Panc1 (cell line): ENCODE data around the gene MST1R. TPM values are rescaled to one million over a fixed set of nuclear protein-coding genes. Genes with fewer than 3 reads are reported as not detected.

Source experiments
- ATAC-seq: fragments of 200-7000 bp; cut with Tn5 transposase; 2 replicates; pipeline ENCODE4 v1.9.1; 2020; ENCODE audit warnings: mild to moderate bottlenecking, moderate library complexity
- BruUV-seq: library from RNA; stranded (reverse); fragments of 400-500 nt; replicated peaks from 2 replicates; lab custom pipeline; 2021; lab: Mats Ljungman, UMichigan
- CTCF ChIA-PET: fragments of 300-600 bp; sonication (Branson Sonifier 250); formaldehyde crosslinking; loops from one replicate; lab custom pipeline; 2022; ENCODE audit warnings: antibody characterized with exemption; lab: Charles Lee
- POLR2A ChIA-PET: fragments of 300-600 bp; sonication (Branson Sonifier 250); formaldehyde crosslinking; loops from one replicate; lab custom pipeline; 2022; ENCODE audit warnings: antibody characterized with exemption; lab: Charles Lee
- DNase-seq: peaks from one replicate; pipeline ENCODE4 v3.0.0-alpha.2; 2010; ENCODE audit warnings: low read depth, low spot score
- H3K27ac ChIP-seq: 2 replicates; pipeline ENCODE4 v1.5.1; 2011; ENCODE audit warnings: mild to moderate bottlenecking, low read length, inconsistent platforms
- H3K27me3 ChIP-seq: fragments of 200-500 bp; sonication (Bioruptor generic); 2 replicates; pipeline ENCODE4 v1.6.0; 2014; ENCODE audit warnings: low read length, inconsistent platforms; ENCODE audit not compliant: control insufficient read depth, insufficient read depth
- H3K36me3 ChIP-seq: fragments of 200-500 bp; sonication (Bioruptor generic); 2 replicates; pipeline ENCODE4 v1.5.1; 2014; ENCODE audit warnings: inconsistent platforms, mild to moderate bottlenecking, low read length, moderate library complexity; ENCODE audit not compliant: control insufficient read depth, insufficient read depth
- H3K4me1 ChIP-seq: 2 replicates; pipeline ENCODE4 v1.5.1; 2011; ENCODE audit warnings: inconsistent platforms, mild to moderate bottlenecking, low read length, moderate library complexity; ENCODE audit not compliant: control insufficient read depth, insufficient read depth
- H3K4me3 ChIP-seq, 2 experiments: 2 replicates each; pipeline ENCODE4 v1.5.1; 2011 to 2012; ENCODE audit warnings: low read depth in 2 of 2, low read length in 2 of 2, mild to moderate bottlenecking in 2 of 2, inconsistent platforms in 1 of 2, moderate library complexity in 1 of 2
- H3K9me3 ChIP-seq: fragments of 200-500 bp; sonication (Bioruptor generic); 2 replicates; pipeline ENCODE4 v1.5.1; 2014; ENCODE audit warnings: low read depth, mild to moderate bottlenecking, inconsistent platforms, low read length, moderate library complexity; ENCODE audit not compliant: control insufficient read depth, insufficient read depth
- POLR2AphosphoS5 ChIP-seq: IDR thresholded peaks from 2 replicates; pipeline ENCODE4 v1.6.1; 2012; ENCODE audit warnings: mild to moderate bottlenecking, low read depth, low read length, moderate library complexity
- in situ Hi-C: cut with HindIII; loops from 2 replicates; pipeline ENCODE4 v1.10.0; 2016; ENCODE audit warnings: low sequenced_read_pairs, low pct_unique_long_range_greater_than_20kb
- intact Hi-C: fragments of 100-400 bp; cut with micrococcal nuclease; formaldehyde crosslinking; loops from one replicate; pipeline ENCODE4 v1.10.0; 2022; ENCODE audit not compliant: unreplicated experiment
- total RNA-seq: library from RNA; stranded (reverse); gene quantifications from one replicate; pipeline ENCODE4 v1.2.1, GENCODE V29; 2021; ENCODE audit not compliant: unreplicated experiment
- TF ChIP-seq, protein P1 (sequence below): fragments of 450-650 bp; IDR thresholded peaks from 2 replicates; pipeline ENCODE4 v1.5.1; 2017; ENCODE audit warnings: mild to moderate bottlenecking

The MST1R gene
- total RNA-seq, 1 experiment from 2014 or later: 27.5 TPM

GRCh38 chr3:49839193-49839809, 64.4 kb downstream of the MST1R start:
- ATAC-seq (peak; percentile 86), DNase-seq (peak; percentile 47)
- H3K27ac ChIP-seq: no peak overlapping the region
- intact Hi-C loops (loop anchor here (1.0 kb wide), 1 partner anchor 37 kb away; no protein-coding TSS in a partner anchor), in situ Hi-C loops (no loop called here)
- no peak for TF ChIP-seq POLR2AphosphoS5
- TF ChIP-seq, protein P1, sequence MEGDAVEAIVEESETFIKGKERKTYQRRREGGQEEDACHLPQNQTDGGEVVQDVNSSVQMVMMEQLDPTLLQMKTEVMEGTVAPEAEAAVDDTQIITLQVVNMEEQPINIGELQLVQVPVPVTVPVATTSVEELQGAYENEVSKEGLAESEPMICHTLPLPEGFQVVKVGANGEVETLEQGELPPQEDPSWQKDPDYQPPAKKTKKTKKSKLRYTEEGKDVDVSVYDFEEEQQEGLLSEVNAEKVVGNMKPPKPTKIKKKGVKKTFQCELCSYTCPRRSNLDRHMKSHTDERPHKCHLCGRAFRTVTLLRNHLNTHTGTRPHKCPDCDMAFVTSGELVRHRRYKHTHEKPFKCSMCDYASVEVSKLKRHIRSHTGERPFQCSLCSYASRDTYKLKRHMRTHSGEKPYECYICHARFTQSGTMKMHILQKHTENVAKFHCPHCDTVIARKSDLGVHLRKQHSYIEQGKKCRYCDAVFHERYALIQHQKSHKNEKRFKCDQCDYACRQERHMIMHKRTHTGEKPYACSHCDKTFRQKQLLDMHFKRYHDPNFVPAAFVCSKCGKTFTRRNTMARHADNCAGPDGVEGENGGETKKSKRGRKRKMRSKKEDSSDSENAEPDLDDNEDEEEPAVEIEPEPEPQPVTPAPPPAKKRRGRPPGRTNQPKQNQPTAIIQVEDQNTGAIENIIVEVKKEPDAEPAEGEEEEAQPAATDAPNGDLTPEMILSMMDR: peak; percentile 88
- no peaks in the 10 kb centered on the region for H3K27me3 ChIP-seq
- no peaks in the 10 kb centered on the region for H3K4me1 ChIP-seq
- CTCF ChIA-PET: interaction anchor here (0.5 to 3.1 kb wide), 6 partner anchors 11 to 138 kb away, joined by 3 to 19 read pairs (median 4); partner anchors contain the start of gene INKA1
- BruUV-seq: no TSS peak
- H3K4me3 ChIP-seq: no peak overlapping the region
- POLR2A ChIA-PET: no interaction called here
- H3K36me3 ChIP-seq: no peaks in the 10 kb centered on the region
- H3K9me3 ChIP-seq: no peaks in the 10 kb centered on the region

Other genes with a start within 250 kb of the MST1R start
- 131 TPM for gene APEH, start 229.5 kb downstream of the MST1R start, total RNA-seq
- 14.0 TPM for gene MST1, start 214.4 kb downstream of the MST1R start, total RNA-seq
- 23.1 TPM for gene RNF123, start 214.3 kb downstream of the MST1R start, total RNA-seq
- gene AMIGO3, start 184.2 kb downstream of the MST1R start, total RNA-seq: 0.72 TPM
- 28.4 TPM for gene GMPPB, start 179.9 kb downstream of the MST1R start, total RNA-seq
- gene IP6K1, start 117.3 kb downstream of the MST1R start, total RNA-seq: 39.8 TPM
- gene CDHR4, start 104.0 kb downstream of the MST1R start, total RNA-seq: not detected
- gene INKA1, start 100.6 kb downstream of the MST1R start, total RNA-seq: 2.2 TPM
- gene UBA7, start 89.9 kb downstream of the MST1R start, total RNA-seq: 12.5 TPM
- 18.5 TPM for gene TRAIP, start 47.3 kb downstream of the MST1R start, total RNA-seq
- 0.85 TPM for gene CAMKV, start 34.0 kb downstream of the MST1R start, total RNA-seq
- 12.9 TPM for gene MON1A, start 25.9 kb upstream of the MST1R start, total RNA-seq
- gene RBM6, start 36.3 kb upstream of the MST1R start, total RNA-seq: 43.6 TPM
- gene RBM5, start 185.0 kb upstream of the MST1R start, total RNA-seq: 86.6 TPM